Peyer's patch (tissue), 4 donors: ENCODE measurements around the gene C11orf71. TPM values are rescaled to one million over a fixed set of nuclear protein-coding genes. Genes with fewer than 3 reads are reported as not detected.

Experiments used
- DNase-seq, 3 donors: peaks; one replicate each; pipeline ENCODE4 v3.0.0-alpha.2; 2017 to 2019
- H3K27ac ChIP-seq, 4 donors: fragments of 200-600 bp; sonication (generic); one replicate each; pipeline ENCODE4 v1.5.1; 2016 to 2019
- H3K27me3 ChIP-seq, 2 donors: fragments of 200-600 bp; sonication (generic); one replicate each; pipeline ENCODE4 v1.5.1; 2019
- H3K36me3 ChIP-seq, 3 donors: fragments of 200-600 bp; sonication (generic); one replicate each; pipeline ENCODE4 v1.5.1; 2016 to 2019
- H3K4me1 ChIP-seq, 4 donors: fragments of 200-600 bp; sonication (generic); one replicate each; pipeline ENCODE4 v1.5.1; 2016 to 2019
- H3K4me3 ChIP-seq, 4 donors: fragments of 200-600 bp; sonication (generic); 1 replicate in 3 of 4; 2 replicates in 1 of 4; pipeline ENCODE4 v1.5.1; 2016 to 2019; ENCODE audit warnings: mild to moderate bottlenecking in 1 of 4
- H3K9me3 ChIP-seq, 4 donors: fragments of 200-600 bp; sonication (generic); one replicate each; pipeline ENCODE4 v1.5.1; 2016 to 2019; ENCODE audit warnings: mild to moderate bottlenecking in 1 of 4
- POLR2A ChIP-seq, 2 donors: fragments of 450-650 bp; IDR thresholded peaks; one replicate each; pipeline ENCODE4 v1.5.1; 2017; ENCODE audit warnings: antibody characterized with exemption in 2 of 2, mild to moderate bottlenecking in 2 of 2, moderate library complexity in 2 of 2
- total RNA-seq, 4 donors: library from RNA; depleted of rRNA; stranded (reverse); fragments of >200 nt; gene quantifications; one replicate each; pipeline ENCODE4 v1.1.0, GENCODE V29; 2016
- TF ChIP-seq, protein P1 (sequence below), 6 experiments: fragments of 450-650 bp in 4 of 6; fragments of 200-600 bp in 2 of 6; sonication (generic) in 1 of 6; IDR thresholded peaks; one replicate each; pipeline ENCODE4 v1.5.1; 2017 to 2019; ENCODE audit warnings: antibody characterized with exemption in 6 of 6, mild to moderate bottlenecking in 3 of 6, moderate library complexity in 1 of 6

C11orf71 gene
- total RNA-seq, 4 donors from 2014 or later = 5.9 to 15.4 (median 12.1) TPM

DNA sequence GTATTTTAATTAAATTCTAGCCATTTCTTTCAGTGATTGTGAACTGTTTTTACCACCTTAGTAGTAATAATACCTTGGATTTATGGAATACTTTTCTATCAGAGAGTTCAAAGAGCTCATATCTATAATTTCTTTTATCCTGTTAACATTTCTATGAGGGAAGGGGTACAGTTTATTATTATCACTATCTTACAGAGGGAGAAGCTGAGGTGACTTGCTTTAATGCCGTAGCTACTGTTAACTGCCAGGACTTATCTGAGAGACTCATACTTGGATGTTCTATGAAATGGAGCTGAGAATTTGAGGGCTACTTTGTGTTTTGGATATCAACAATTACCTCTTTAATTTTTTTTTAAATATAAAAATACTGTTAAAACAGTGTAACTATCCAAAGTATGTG lies 42.2 kb upstream of the C11orf71 start:
- DNase-seq = no peak
- peaks cover 0 to 11% (median 0%) of the 10 kb centered on the region in 3 donors for H3K36me3 ChIP-seq
- no peak overlapping the region for H3K27ac ChIP-seq
- peaks cover 0 to 8% (median 0%) of the 10 kb centered on the region in 4 donors for H3K4me1 ChIP-seq
- H3K9me3 ChIP-seq = no peaks in the 10 kb centered on the region
- no peak for TF ChIP-seq POLR2A (IDR thresholded peaks at IDR 0.05)
- TF ChIP-seq, protein P1, sequence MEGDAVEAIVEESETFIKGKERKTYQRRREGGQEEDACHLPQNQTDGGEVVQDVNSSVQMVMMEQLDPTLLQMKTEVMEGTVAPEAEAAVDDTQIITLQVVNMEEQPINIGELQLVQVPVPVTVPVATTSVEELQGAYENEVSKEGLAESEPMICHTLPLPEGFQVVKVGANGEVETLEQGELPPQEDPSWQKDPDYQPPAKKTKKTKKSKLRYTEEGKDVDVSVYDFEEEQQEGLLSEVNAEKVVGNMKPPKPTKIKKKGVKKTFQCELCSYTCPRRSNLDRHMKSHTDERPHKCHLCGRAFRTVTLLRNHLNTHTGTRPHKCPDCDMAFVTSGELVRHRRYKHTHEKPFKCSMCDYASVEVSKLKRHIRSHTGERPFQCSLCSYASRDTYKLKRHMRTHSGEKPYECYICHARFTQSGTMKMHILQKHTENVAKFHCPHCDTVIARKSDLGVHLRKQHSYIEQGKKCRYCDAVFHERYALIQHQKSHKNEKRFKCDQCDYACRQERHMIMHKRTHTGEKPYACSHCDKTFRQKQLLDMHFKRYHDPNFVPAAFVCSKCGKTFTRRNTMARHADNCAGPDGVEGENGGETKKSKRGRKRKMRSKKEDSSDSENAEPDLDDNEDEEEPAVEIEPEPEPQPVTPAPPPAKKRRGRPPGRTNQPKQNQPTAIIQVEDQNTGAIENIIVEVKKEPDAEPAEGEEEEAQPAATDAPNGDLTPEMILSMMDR (IDR thresholded peaks at IDR 0.05) = no peak
- no peaks in the 10 kb centered on the region for H3K27me3 ChIP-seq
- no peak overlapping the region for H3K4me3 ChIP-seq

DNA sequence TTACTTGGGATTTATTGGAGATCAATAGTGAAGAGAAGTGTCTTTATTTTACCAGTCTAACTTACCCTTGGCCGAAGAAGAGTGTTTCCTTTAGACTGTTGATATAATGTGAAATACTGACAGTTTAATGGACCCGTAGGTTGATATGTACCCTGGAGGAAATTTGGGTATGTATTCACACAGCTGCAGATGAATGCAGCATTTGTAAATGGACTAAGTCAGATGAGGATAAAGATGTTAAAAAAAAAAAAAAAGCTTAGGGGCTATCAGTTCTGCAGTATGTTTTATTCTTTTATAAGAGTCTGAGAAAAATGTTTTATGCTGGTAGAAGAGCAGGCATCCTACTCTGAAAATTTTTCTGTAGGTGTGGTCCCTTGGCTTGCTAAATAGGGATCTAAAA lies 41.6 kb upstream of the C11orf71 start:
- DNase-seq = no peak

DNA sequence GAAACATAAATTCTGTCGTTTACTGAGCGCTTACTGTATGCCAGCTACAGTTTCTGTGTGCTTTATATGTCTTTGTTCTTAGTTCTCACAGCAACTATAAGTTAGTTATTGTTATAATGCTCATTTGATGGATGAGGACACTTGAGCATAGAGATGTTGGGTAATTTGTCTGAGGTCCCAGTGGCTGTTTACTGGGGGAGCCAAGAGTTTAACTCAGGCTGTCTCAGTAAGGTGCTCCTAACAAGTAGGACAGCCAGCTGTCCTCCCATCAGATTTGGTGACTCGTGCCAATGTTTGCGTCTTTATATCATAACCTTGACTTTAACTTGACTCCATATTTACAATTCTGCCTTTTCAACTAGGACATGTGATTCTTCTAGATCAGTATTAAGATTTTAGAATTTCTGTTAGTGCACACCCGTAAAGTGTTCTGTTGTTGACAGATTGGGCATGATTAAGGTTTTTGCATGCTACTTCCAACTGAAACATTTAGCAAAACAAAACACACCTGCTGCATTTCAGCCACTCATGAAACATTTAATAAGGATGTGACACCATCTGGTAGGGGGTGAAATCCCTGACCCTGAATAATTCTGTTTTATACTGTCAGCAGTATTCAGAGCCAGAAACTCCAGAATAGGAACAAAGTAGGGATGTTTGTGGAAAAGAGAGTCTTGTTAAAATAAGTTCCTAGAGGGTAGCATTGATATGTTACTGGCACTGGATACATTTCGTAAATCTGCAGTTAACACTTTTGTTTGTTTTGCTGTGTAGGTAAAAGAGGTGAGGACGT lies 40.9 kb upstream of the C11orf71 start:
- peak overlapping the region in 1 of 4 donors; percentile 91 for H3K27ac ChIP-seq

More for the DNA sequence above, 41.6 kb upstream of the C11orf71 start:
- Histone ChIP-seq H3K27ac (no peak overlapping the region), H3K4me3 (no peak overlapping the region), H3K9me3 (no peaks in the 10 kb centered on the region), H3K4me1 (peaks cover 0 to 8% (median 0%) of the 10 kb centered on the region in 4 donors), H3K36me3 (peaks cover 0 to 11% (median 0%) of the 10 kb centered on the region in 3 donors), H3K27me3 (no peaks in the 10 kb centered on the region)
- TF ChIP-seq, protein P1 (IDR thresholded peaks at IDR 0.05) = no peak
- TF ChIP-seq POLR2A (IDR thresholded peaks at IDR 0.05) = no peak

DNA sequence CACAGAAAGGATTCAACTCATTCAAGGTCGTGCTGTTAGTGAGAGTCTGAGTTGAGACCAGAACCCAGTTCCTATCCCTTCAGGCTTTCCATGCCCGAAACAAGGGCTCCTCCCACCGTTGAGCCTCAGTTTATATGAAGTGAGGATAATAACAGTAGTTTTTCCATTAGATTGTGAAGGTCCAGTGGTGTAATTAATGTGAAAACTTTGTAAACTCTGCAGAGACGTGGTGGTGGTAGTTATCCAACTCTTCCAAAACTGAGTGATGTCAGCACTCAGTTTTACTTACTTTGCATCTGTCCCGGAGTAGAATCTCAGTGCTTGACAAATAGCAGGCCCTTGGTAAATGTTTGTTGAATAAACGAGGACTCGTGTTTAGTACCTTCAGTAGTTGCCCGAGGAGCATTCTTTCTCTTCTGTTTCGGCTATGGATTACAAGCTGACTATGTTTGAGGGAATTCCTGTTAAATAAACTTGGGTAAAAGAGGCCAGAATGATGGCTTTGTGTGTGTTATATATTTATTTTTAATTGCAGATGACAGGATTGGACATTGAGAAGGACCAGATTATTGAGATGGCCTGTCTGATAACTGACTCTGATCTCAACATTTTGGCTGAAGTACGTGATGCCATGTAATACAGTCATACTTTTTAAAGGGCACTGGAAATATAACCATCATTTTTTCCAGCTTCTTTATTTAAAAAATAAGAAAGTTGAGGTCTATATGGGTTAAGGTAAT lies 40.0 kb upstream of the C11orf71 start:
- peak overlapping the region; percentile 64 to 91 (median 80) for H3K27ac ChIP-seq
- peaks cover 0 to 4% (median 0%) of the 10 kb centered on the region in 3 donors for H3K36me3 ChIP-seq
- TF ChIP-seq, protein P1 (IDR thresholded peaks at IDR 0.05) = no peak
- TF ChIP-seq POLR2A (IDR thresholded peaks at IDR 0.05) = no peak
- no peak for DNase-seq
- no peaks in the 10 kb centered on the region for H3K27me3 ChIP-seq
- H3K4me1 ChIP-seq = peaks cover 0 to 8% (median 0%) of the 10 kb centered on the region in 4 donors
- peak overlapping the region; percentile 56 to 98 (median 78) for H3K4me3 ChIP-seq
- no peaks in the 10 kb centered on the region for H3K9me3 ChIP-seq

More for the DNA sequence above, 40.9 kb upstream of the C11orf71 start:
- Histone ChIP-seq H3K9me3 (no peaks in the 10 kb centered on the region), H3K27me3 (no peaks in the 10 kb centered on the region), H3K4me1 (peaks cover 0 to 8% (median 0%) of the 10 kb centered on the region in 4 donors), H3K36me3 (peaks cover 0 to 8% (median 0%) of the 10 kb centered on the region in 3 donors), H3K4me3 (no peak overlapping the region)
- DNase-seq = no peak
- TF ChIP-seq POLR2A (IDR thresholded peaks at IDR 0.05) = no peak
- TF ChIP-seq, protein P1 (IDR thresholded peaks at IDR 0.05) = no peak

DNA sequence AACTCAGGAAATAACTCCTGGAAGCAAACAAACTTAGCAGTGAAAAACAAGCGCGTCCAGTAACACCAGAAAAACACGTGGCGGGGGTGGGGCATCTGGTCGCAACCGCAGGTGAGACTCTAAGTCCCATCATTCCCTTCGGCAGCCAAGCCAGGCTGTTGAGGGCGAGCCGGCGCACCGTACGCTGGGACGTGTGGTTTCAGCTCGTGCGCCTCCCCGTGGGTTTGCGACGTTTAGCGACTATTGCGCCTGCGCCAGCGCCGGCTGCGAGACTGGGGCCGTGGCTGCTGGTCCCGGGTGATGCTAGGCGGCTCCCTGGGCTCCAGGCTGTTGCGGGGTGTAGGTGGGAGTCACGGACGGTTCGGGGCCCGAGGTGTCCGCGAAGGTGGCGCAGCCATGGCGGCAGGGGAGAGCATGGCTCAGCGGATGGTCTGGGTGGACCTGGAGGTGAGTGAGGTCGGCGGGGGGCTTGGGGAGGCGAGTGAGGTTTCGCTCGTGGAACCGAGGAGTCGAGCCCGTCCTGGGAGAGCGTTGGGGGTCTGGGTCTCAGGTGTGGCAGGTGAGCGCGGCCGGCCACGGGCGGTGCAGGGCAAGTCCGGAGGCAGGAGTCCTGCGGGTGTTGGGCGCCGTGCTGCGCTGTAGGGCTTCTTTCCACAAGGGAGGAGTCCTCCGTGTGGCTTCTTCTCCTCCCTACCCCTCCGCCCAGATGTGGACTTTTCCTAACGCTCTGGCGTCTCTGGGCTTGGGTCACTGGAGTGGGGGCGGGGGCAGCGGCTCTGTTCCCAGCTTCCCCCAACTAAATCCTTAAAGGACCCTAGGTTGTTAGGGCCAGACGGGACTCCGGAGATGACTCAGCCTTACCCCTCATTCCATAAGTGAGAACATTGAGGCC lies 39.2 kb upstream of the C11orf71 start, which contains the start of gene REXO2:
TSS of gene REXO2 (plus strand) at position 239 of the 892 bp plus-strand sequence. CDS start at position 301, 62 bp downstream.
- peaks cover 0 to 8% (median 0%) of the 10 kb centered on the region in 4 donors for H3K4me1 ChIP-seq
- no peaks in the 10 kb centered on the region for H3K27me3 ChIP-seq
- DNase-seq = peak; percentile 96 to 98 (median 96)
- peak in 1 of 2 donors; percentile 56 for TF ChIP-seq POLR2A (IDR thresholded peaks at IDR 0.05)
- TF ChIP-seq, protein P1 (IDR thresholded peaks at IDR 0.05) = peak in 5 of 6 experiments; percentile 8 to 50 (median 27)
- H3K4me3 ChIP-seq = peak within 1 kb of the TSS; percentile 56 to 98 (median 78)
- peaks cover 0 to 3% (median 0%) of the 10 kb centered on the region in 3 donors for H3K36me3 ChIP-seq
- H3K27ac ChIP-seq = peak within 1 kb of the TSS; percentile 64 to 91 (median 80)
- no peaks in the 10 kb centered on the region for H3K9me3 ChIP-seq
